ENCODE results near the gene BIRC6.
"Not testable (repeated sequence)": the region's sequence is repeated elsewhere in the genome, so short reads cannot be mapped to it uniquely, and the experiment has no call there.

The BIRC6 gene

GRCh38 chr2:32614084-32614483, 257.3 kb downstream of the BIRC6 start:
- DNase-seq (ENCODE audit: low read depth, low spot score), result no peak

GRCh38 chr2:32617599-32618189, 260.9 kb downstream of the BIRC6 start:
- no peak for DNase-seq (ENCODE audit: low read depth, low spot score)

- DNase-seq (ENCODE audit: low read depth, low spot score), result no peak
These were observed 265.9 kb downstream of the BIRC6 start for GRCh38 chr2:32622570-32623310.

- DNase-seq (ENCODE audit: low read depth, low spot score), result no peak
These were observed 266.5 kb downstream of the BIRC6 start for GRCh38 chr2:32623311-32623706.

DNA sequence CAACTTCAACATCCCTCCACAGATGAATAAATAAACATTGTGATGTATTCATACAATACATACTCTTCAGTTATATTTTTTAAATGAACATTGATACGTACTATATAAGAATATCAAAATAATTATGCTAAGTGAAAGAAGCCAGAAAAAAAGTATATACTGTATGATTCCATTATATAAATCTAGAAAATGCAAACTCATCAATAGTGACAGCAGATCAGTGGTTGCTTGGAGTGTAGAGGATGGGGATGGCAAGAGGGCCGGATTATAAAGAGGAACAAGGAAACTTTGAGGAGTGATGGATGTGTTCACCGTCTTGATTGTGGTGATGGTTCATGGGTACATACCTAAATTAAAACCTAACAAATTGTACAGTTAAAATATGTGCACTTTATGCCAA, 268.0 kb downstream of the BIRC6 start:
- DNase-seq (ENCODE audit: low read depth, low spot score), result no peak

DNA sequence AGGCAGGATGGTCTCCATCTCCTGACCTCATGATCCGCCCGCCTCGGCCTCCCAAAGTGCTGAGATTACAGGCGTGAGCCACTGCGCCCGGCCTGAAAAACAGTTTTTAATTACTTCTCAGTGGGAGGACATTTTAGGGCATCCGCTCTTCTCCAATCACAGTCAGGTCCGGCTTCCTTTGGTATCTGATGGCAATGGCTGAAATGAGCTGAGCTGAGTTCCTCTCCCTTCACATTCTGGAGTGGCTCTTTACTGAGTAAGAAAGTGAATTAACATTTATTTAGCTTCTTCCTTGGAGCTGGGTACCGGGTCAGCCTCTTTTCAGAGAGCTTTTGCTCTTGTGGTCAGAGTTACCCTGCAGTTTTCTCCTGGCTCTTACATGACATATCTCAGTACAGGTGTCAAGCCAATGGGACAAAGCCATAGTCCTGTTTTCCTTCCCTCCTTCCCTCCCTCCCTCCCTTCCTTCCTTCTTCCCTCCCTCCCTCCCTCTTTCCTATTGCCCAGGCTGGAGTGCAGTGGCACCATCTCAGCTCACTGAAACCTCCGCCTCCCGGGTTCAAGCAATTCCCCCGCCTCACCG, 269.9 kb downstream of the BIRC6 start:
- DNase-seq (ENCODE audit: low read depth, low spot score), result no peak

- peak; percentile 1 for DNase-seq (ENCODE audit: low read depth, low spot score)
These were observed 270.6 kb downstream of the BIRC6 start for GRCh38 chr2:32627441-32627813.

- DNase-seq (ENCODE audit: low read depth, low spot score), result peak; percentile 90
These were observed 271.2 kb downstream of the BIRC6 start, which contains the start of gene TTC27 for GRCh38 chr2:32627814-32628579. TTC27 (plus strand) TSS chr2:32628050; CDS start chr2:32628293, 243 bp downstream.

DNA sequence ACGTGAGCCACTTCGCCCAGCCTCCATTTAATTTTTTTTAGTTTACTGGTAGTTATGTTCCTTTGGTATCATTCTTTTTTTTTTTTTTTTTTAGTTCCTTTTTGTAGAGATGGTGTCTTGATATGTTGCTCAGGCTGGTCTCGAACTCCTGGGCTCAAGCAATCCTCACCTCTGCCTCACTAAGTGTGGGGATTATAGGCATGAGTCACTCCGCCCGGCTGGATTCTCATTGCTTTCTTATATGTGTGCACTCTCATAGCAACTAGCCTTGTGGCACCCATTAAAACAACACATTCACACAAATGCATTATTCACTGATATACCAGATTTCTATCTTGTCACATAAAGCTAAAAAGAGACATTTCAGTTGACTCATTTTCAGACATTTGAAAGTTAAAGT, 275.3 kb downstream of the BIRC6 start:
- no peak for DNase-seq (ENCODE audit: low read depth, low spot score)

GRCh38 chr2:32633040-32633439, 276.2 kb downstream of the BIRC6 start:
- no peak for DNase-seq (ENCODE audit: low read depth, low spot score)

GRCh38 chr2:32638548-32638947, 281.7 kb downstream of the BIRC6 start:
- not testable (repeated sequence) for DNase-seq (ENCODE audit: low read depth, low spot score)

GRCh38 chr2:32641180-32641579, 284.4 kb downstream of the BIRC6 start:
- DNase-seq (ENCODE audit: low read depth, low spot score), result no peak

- no peak for DNase-seq (ENCODE audit: low read depth, low spot score)
These were observed 290.4 kb downstream of the BIRC6 start for GRCh38 chr2:32647180-32647651.

DNA sequence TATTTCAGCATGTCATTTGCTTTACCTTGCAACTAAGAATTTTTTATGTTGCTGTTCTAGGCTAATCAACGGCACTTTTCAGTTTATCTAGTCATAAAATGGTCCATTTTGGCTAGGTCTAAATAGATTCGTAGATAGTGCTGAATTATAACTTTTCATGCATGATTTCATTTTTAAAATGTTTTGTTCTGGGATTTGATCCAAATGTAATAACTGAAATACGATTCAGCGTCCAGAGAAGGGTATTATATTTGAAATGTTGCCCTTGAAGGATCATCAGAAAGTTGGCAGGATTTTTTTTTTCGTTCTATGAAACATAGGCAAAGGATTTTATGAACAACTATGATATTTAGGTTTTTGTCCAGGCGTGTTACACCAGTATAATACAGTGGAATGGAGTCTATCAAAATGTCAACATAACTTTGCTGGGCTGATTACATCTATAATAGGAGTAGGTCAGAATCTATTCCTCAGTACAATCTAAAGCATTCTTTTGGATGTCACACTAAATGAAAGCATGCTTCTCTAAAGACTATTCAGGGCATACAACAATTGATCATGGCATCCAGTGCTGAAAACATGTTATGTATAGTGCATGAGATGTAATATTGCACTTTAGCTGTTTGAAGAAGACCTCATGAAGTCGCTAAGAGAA, 295.9 kb downstream of the BIRC6 start:
- DNase-seq (ENCODE audit: low read depth, low spot score), result no peak

DNA sequence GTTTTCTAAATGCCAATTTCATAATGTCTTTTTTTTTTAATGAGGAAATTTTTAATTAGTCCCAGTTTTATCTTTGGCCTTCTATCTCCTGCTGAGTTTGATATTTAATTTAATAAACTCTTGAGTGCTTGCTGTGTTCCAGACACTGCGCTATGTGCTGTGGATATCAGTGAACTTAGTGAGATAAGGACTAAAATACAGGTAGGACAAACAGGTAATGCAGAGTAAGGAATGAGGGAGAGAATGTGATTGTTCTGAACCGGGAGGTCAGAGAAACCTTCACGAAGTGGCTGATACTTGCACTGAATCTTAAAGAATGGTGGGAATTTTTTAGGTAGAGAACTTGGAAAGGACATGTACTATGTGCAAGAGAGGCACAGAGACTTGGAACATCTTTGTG, 299.2 kb downstream of the BIRC6 start:
- no peak for DNase-seq (ENCODE audit: low read depth, low spot score)

DNA sequence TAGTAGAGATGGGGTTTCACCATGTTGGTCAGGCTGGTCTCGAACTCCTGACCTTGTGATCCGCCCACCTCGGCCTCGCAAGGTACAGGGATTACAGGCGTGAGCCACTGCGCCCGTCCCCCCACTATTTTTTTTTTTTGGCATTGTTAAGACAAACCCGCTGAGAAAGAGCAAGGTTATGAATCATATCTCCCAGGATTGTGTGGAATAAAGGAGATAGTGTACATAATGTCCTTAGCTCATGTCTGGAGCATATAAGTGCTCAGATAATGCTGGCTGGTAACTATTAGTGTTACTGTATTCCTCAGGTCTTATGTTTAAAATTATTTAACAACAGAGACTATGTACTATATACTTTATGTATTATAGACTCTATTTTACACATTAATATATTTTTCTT, 307.0 kb downstream of the BIRC6 start:
- no peak for DNase-seq (ENCODE audit: low read depth, low spot score)

GRCh38 chr2:32666704-32667103, 309.9 kb downstream of the BIRC6 start:
- DNase-seq (ENCODE audit: low read depth, low spot score), result no peak

DNA sequence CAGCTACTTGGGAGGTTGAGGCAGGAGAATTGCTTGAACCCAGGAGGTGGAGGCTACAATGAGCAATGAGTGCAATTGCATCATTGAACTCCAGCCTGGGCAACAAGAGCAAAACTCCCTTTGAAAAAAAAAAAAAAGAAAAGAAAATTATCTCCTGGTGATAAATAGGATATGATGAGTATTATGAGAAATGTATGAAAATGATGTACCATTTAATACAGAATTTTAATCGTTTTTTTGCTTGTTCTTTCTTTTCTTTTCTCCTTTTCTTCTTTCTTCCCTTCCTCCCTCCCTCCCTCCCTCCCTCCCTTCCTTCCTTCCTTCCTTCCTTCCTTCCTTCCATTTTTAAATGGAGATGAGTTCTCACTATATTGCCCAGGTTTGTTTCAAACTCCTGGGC, 311.4 kb downstream of the BIRC6 start:
- DNase-seq (ENCODE audit: low read depth, low spot score), result no peak

Data from activated CD4-positive, CD25-positive, alpha-beta regulatory T cell treated with anti-CD3 and anti-CD28 coated beads, Interleukin-2, amount 50 U/mL, for 16 hours (primary cell).